Fibroblast of lung (primary cell): ENCODE data around the gene CZIB.

Experiments
- EZH2 ChIP-seq: IDR thresholded peaks from 2 replicates; pipeline ENCODE4 v1.5.1; 2012; ENCODE audit warnings: low read length, control low read depth, mild to moderate bottlenecking; ENCODE audit errors: missing control alignments
- TF ChIP-seq, protein P1 (sequence below), 2 donors: IDR thresholded peaks in 1 of 2; conservative IDR thresholded peaks in 1 of 2; 1 replicate in 1 of 2; 2 replicates in 1 of 2; pipeline ENCODE4 v1.5.1; 2011 to 2012; ENCODE audit warnings: low read length in 2 of 2, control low read depth in 1 of 2, inconsistent platforms in 1 of 2, low read depth in 1 of 2, mild to moderate bottlenecking in 1 of 2

DNA sequence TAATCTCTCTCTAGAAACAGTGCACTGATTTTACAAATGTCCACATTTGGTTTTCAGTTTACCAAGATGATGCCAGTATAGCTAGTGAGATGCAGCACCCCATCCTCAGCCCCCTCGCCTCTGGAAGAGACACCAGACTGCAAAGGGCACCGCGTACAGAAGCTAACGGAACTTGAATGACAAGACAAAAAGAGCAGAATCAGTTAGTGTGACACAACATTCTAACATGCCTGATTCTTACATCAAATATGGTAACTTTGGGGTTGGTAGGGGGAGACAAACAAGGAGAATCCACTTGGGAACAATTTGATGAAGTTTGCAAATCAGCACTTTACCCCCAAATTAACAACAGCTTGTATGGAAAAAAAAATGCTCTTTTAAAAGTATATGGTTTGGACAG, 21.9 kb upstream of the CZIB start:
- TF ChIP-seq, protein P1, sequence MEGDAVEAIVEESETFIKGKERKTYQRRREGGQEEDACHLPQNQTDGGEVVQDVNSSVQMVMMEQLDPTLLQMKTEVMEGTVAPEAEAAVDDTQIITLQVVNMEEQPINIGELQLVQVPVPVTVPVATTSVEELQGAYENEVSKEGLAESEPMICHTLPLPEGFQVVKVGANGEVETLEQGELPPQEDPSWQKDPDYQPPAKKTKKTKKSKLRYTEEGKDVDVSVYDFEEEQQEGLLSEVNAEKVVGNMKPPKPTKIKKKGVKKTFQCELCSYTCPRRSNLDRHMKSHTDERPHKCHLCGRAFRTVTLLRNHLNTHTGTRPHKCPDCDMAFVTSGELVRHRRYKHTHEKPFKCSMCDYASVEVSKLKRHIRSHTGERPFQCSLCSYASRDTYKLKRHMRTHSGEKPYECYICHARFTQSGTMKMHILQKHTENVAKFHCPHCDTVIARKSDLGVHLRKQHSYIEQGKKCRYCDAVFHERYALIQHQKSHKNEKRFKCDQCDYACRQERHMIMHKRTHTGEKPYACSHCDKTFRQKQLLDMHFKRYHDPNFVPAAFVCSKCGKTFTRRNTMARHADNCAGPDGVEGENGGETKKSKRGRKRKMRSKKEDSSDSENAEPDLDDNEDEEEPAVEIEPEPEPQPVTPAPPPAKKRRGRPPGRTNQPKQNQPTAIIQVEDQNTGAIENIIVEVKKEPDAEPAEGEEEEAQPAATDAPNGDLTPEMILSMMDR (conservative IDR thresholded peaks at IDR 0.05 in 1 of 2, IDR thresholded peaks at IDR 0.05 in 1 of 2; ENCODE audit: low read depth in 1 of 2, low read length in 2 of 2), result no peak
- TF ChIP-seq EZH2, result no peak
